Measurements from ENCODE around the gene AUTS2. TPM values are rescaled to one million over a fixed set of nuclear protein-coding genes. Genes with fewer than 3 reads are reported as not detected.

The AUTS2 gene
- total RNA-seq, 1 donor from 2014 or later, result 94.1 TPM

DNA sequence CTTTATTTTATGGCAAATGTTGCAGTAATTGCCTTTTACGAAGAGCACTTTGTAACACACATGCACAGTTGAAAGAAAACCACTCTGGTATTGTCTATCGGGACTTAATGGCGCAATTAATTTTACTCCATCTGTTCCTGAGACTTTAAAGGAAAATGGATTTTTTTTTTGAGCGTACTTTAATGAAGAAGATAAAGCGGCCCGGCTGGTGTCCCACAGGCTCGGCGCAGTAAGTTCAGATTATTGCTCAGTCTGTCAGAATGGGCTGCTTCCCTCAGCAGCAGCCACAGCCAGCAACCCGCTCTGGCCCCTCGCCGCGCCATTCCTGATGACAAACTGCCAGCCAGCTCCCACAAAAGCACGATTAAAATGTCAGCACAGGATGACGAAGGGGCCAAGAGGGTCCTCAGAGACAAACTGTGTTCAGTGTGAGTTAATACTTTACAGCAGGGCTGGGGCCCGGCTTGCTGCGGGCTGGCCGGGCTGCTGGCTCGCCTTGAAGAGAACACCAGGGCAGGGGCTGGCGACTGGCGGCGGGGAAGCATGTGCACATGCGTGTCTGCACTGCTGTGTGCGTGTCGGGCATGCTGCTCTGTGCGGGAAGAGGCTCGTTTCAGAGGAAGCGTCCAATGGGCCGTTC, 1032.7 kb downstream of the AUTS2 start:
- H3K27me3 Mint-ChIP-seq, result peaks cover 36% of the 10 kb centered on the region
- H3K27ac Mint-ChIP-seq, result no peak overlapping the region

DNA sequence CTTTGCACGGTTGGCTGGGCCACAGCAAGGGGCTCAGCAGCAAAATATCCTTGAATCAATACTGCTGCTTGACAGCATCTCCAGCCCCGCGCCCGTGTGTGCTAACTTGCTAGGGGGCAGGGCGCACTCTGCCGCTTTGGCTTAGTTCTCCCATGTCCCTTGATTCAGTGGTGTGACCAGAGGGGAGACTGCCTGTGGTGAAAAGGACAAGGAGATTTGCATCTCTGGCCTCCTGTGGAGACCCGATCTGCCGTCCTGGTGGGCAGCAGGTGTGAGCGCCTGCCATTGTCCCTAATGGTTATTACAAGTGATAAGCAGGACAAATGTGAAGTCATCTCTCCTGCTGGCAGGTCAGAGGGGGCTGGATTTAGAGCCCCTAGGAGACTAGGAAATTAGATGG, 1033.4 kb downstream of the AUTS2 start:
- Mint-ChIP-seq H3K27me3 (peaks cover 36% of the 10 kb centered on the region), H3K4me3 (no peak overlapping the region), H3K9me3 (no peaks in the 10 kb centered on the region), H3K27ac (no peak overlapping the region), H3K36me3 (peaks cover 13% of the 10 kb centered on the region), H3K4me1 (ENCODE audit: unreplicated experiment) (peaks cover 35% of the 10 kb centered on the region)
- TF ChIP-seq, protein P1, sequence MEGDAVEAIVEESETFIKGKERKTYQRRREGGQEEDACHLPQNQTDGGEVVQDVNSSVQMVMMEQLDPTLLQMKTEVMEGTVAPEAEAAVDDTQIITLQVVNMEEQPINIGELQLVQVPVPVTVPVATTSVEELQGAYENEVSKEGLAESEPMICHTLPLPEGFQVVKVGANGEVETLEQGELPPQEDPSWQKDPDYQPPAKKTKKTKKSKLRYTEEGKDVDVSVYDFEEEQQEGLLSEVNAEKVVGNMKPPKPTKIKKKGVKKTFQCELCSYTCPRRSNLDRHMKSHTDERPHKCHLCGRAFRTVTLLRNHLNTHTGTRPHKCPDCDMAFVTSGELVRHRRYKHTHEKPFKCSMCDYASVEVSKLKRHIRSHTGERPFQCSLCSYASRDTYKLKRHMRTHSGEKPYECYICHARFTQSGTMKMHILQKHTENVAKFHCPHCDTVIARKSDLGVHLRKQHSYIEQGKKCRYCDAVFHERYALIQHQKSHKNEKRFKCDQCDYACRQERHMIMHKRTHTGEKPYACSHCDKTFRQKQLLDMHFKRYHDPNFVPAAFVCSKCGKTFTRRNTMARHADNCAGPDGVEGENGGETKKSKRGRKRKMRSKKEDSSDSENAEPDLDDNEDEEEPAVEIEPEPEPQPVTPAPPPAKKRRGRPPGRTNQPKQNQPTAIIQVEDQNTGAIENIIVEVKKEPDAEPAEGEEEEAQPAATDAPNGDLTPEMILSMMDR (conservative IDR thresholded peaks at IDR 0.05), result no peak
- DNase-seq (ENCODE audit: extremely low spot score, unreplicated experiment), result no peak

More for the DNA sequence above, 1032.7 kb downstream of the AUTS2 start:
- no peaks in the 10 kb centered on the region for H3K9me3 Mint-ChIP-seq
- TF ChIP-seq, protein P1 (conservative IDR thresholded peaks at IDR 0.05), result no peak
- H3K4me1 Mint-ChIP-seq (ENCODE audit: unreplicated experiment), result peaks cover 35% of the 10 kb centered on the region
- DNase-seq (ENCODE audit: extremely low spot score, unreplicated experiment), result peak; percentile 79
- peaks cover 16% of the 10 kb centered on the region for H3K36me3 Mint-ChIP-seq
- H3K4me3 Mint-ChIP-seq, result peak overlapping the region; percentile 75

DNA sequence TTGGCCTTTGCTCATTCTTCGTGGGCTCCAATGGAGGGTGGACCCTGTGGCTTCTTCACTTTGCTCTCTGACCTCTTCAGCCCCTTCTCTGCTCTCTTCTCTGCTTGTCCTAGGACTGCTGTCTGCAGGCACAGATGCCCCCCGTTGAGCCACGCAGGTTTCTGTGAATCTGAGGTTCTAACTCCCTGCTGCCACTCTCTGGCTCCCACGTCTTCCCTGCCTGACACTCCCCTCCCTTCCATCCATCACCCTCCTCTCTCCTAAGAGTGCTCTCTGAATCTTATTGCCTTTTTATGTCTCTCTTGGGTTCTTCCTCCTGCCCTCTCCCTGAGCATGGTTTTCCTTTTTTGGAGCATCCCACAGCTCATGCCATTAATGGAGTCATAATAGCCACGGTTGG, 1034.1 kb downstream of the AUTS2 start:
- Mint-ChIP-seq H3K27me3 (peaks cover 38% of the 10 kb centered on the region), H3K4me1 (ENCODE audit: unreplicated experiment) (peaks cover 35% of the 10 kb centered on the region)
- DNase-seq (ENCODE audit: extremely low spot score, unreplicated experiment), result no peak

DNA sequence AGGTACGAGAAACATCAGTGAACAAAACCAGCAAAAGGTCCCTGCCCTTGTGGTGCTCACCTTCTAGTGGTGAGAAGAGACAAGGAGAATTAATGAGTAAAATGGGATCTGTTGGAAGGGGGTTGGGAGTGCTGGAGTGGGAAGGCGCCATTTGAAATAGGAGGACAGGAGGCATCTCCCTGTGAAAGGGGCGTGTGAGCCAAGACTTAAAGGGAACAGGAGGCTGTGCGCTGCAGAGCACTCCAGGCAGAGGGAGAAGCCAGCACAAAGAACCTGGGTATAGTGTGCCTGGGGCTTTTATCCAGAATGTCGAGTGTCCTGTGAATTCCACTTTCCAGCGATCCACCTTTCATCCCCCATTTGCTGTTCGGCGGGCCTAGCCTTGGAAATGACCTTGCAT, 1035.8 kb downstream of the AUTS2 start:
- H3K4me3 Mint-ChIP-seq, result no peak overlapping the region
- no peaks in the 10 kb centered on the region for H3K9me3 Mint-ChIP-seq
- peaks cover 34% of the 10 kb centered on the region for H3K27me3 Mint-ChIP-seq
- H3K36me3 Mint-ChIP-seq, result peaks cover 8% of the 10 kb centered on the region
- H3K4me1 Mint-ChIP-seq (ENCODE audit: unreplicated experiment), result peaks cover 44% of the 10 kb centered on the region
- DNase-seq (ENCODE audit: extremely low spot score, unreplicated experiment), result no peak
- TF ChIP-seq, protein P1 (conservative IDR thresholded peaks at IDR 0.05), result no peak
- H3K27ac Mint-ChIP-seq, result no peak overlapping the region

More for the DNA sequence above, 1034.1 kb downstream of the AUTS2 start:
- H3K36me3 Mint-ChIP-seq, result peaks cover 12% of the 10 kb centered on the region
- H3K4me3 Mint-ChIP-seq, result peak overlapping the region; percentile 46
- no peak overlapping the region for H3K27ac Mint-ChIP-seq
- H3K9me3 Mint-ChIP-seq, result no peaks in the 10 kb centered on the region
- TF ChIP-seq, protein P1 (conservative IDR thresholded peaks at IDR 0.05), result no peak

- TF ChIP-seq, protein P1 (conservative IDR thresholded peaks at IDR 0.05), result no peak
- DNase-seq (ENCODE audit: extremely low spot score, unreplicated experiment), result no peak
- Mint-ChIP-seq H3K27ac (no peak overlapping the region), H3K36me3 (peaks cover 8% of the 10 kb centered on the region), H3K4me3 (no peak overlapping the region), H3K9me3 (no peaks in the 10 kb centered on the region), H3K4me1 (ENCODE audit: unreplicated experiment) (peaks cover 45% of the 10 kb centered on the region), H3K27me3 (peaks cover 34% of the 10 kb centered on the region)
These were observed 1036.4 kb downstream of the AUTS2 start for GRCh38 chr7:70634610-70635068.
